PC-3 (cell line): ENCODE measurements around the gene AUH. TPM values are rescaled to one million over a fixed set of nuclear protein-coding genes. Genes with fewer than 3 reads are reported as not detected.

ENCODE experiments used
- ATAC-seq: fragments of 200-7000 bp; cut with Tn5 transposase; 2 replicates; pipeline ENCODE4 v1.9.1; 2020; ENCODE audit warnings: mild to moderate bottlenecking, moderate library complexity
- BruUV-seq: library from RNA; stranded (reverse); fragments of 400-500 nt; replicated peaks from 2 replicates; lab custom pipeline; 2021; lab: Mats Ljungman, UMichigan
- CTCF ChIA-PET: fragments of 300-600 bp; sonication (Branson Sonifier 250); formaldehyde crosslinking; loops from one replicate; lab custom pipeline; 2022; ENCODE audit warnings: antibody characterized with exemption; lab: Charles Lee
- POLR2A ChIA-PET: fragments of 300-600 bp; sonication (Branson Sonifier 250); formaldehyde crosslinking; loops from one replicate; lab custom pipeline; 2022; ENCODE audit warnings: antibody characterized with exemption; ENCODE audit not compliant: unreplicated experiment; lab: Charles Lee
- DNase-seq: peaks from one replicate; pipeline ENCODE4 v3.0.0-alpha.2; 2015
- H2AFZ ChIP-seq: fragments of 300-600 bp; sonication (generic); 2 replicates; pipeline ENCODE4 v1.6.0; 2016; ENCODE audit warnings: antibody characterized with exemption, low read length
- H3F3A ChIP-seq: fragments of 300-600 bp; sonication (generic); one replicate; pipeline ENCODE4 v1.6.0; 2017; ENCODE audit warnings: antibody characterized with exemption, low read length, control low read depth, mild to moderate bottlenecking; ENCODE audit not compliant: unreplicated experiment
- H3K27ac ChIP-seq: fragments of 300-600 bp; sonication (generic); 2 replicates; pipeline ENCODE4 v1.5.1; 2016; ENCODE audit warnings: mild to moderate bottlenecking, low read length
- H3K27me3 ChIP-seq: fragments of 300-600 bp; sonication (generic); 2 replicates; pipeline ENCODE4 v1.6.1; 2016; ENCODE audit warnings: low read length, mixed read lengths
- H3K36me3 ChIP-seq: fragments of 300-600 bp; sonication (generic); 2 replicates; pipeline ENCODE4 v1.6.1; 2016; ENCODE audit warnings: low read depth, mixed run types, low read length, mixed read lengths
- H3K4me1 ChIP-seq: fragments of 300-600 bp; sonication (generic); 2 replicates; pipeline ENCODE4 v1.5.1; 2016; ENCODE audit warnings: low read length; ENCODE audit not compliant: insufficient read depth
- H3K4me2 ChIP-seq: fragments of 300-600 bp; sonication (generic); 2 replicates; pipeline ENCODE4 v1.6.0; 2016; ENCODE audit warnings: low read length
- H3K4me3 ChIP-seq: fragments of 300-600 bp; sonication (generic); 2 replicates; pipeline ENCODE4 v1.5.1; 2016; ENCODE audit warnings: mild to moderate bottlenecking, low read length, mixed read lengths
- H3K79me2 ChIP-seq: fragments of 300-600 bp; sonication (generic); 2 replicates; pipeline ENCODE4 v1.6.1; 2017; ENCODE audit warnings: low read length, mixed read lengths
- H3K9ac ChIP-seq: fragments of 300-600 bp; sonication (generic); 2 replicates; pipeline ENCODE4 v1.6.0; 2016; ENCODE audit warnings: mild to moderate bottlenecking, low read length
- H3K9me2 ChIP-seq: fragments of 300-600 bp; sonication (generic); replicated peaks from 2 replicates; pipeline ENCODE4 v1.6.1; 2016; ENCODE audit warnings: mixed run types, low read length, mixed read lengths
- H3K9me3 ChIP-seq: fragments of 300-600 bp; sonication (generic); 2 replicates; pipeline ENCODE4 v1.6.1; 2016; ENCODE audit warnings: low read length, mixed read lengths
- H4K20me1 ChIP-seq: fragments of 300-600 bp; sonication (generic); 2 replicates; pipeline ENCODE4 v1.6.1; 2016; ENCODE audit warnings: low read length, mixed read lengths
- EZH2 ChIP-seq: fragments of 300-600 bp; sonication (generic); IDR thresholded peaks from one replicate; pipeline ENCODE4 v1.6.1; 2017; ENCODE audit warnings: antibody characterized with exemption, mild to moderate bottlenecking, low read length; ENCODE audit not compliant: unreplicated experiment
- EZH2phosphoT487 ChIP-seq: fragments of 300-600 bp; sonication (generic); IDR thresholded peaks from 2 replicates; pipeline ENCODE4 v1.6.1; 2018; ENCODE audit warnings: mild to moderate bottlenecking, antibody characterized with exemption, low read length, borderline replicate concordance
- intact Hi-C: fragments of 100-400 bp; cut with micrococcal nuclease; formaldehyde crosslinking; loops from 2 replicates; pipeline ENCODE4 v1.9.0; 2023
- total RNA-seq: library from RNA; depleted of rRNA; stranded (reverse); fragments of >200 nt; gene quantifications from 2 replicates; pipeline ENCODE4 v1.2.3, GENCODE V29; 2014
- TF ChIP-seq, protein P1 (sequence below): fragments of 300-600 bp; sonication (generic); conservative IDR thresholded peaks from 2 replicates; pipeline ENCODE4 v1.5.1; 2017; ENCODE audit warnings: antibody characterized with exemption, low read depth, mild to moderate bottlenecking, low read length

AUH gene
- total RNA-seq, 1 experiment from 2014 or later, result 30.4 TPM

DNA sequence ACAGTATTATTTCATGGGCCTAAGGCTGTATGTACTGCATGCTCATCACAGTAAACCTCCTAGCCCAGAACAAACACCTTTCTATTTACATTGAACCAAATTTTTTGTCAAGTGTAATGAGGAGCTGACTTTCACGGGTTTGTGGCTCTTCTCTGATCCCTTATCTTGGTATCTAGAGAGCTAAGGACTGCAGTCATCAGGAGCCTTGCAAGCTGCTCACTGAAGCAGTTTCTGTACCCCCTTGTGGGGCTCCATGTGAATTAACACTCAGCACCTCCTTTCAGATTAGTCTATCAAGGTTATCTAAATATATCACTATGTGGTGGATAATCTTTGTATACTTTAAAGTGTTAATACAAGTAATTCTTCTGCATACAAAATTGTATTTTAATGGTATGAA, 108.2 kb downstream of the AUH start:
- no peaks in the 10 kb centered on the region for H3K36me3 ChIP-seq
- H3K4me2 ChIP-seq, result no peak overlapping the region
- ATAC-seq (no peak), DNase-seq (no peak)
- no peaks in the 10 kb centered on the region for H3K4me1 ChIP-seq
- ChIA-PET POLR2A (no interaction called here), CTCF (no interaction called here)
- H2AFZ ChIP-seq, result no peak overlapping the region
- no peak overlapping the region for H3K9ac ChIP-seq
- no peaks in the 10 kb centered on the region for H3K9me2 ChIP-seq
- TF ChIP-seq, protein P1, sequence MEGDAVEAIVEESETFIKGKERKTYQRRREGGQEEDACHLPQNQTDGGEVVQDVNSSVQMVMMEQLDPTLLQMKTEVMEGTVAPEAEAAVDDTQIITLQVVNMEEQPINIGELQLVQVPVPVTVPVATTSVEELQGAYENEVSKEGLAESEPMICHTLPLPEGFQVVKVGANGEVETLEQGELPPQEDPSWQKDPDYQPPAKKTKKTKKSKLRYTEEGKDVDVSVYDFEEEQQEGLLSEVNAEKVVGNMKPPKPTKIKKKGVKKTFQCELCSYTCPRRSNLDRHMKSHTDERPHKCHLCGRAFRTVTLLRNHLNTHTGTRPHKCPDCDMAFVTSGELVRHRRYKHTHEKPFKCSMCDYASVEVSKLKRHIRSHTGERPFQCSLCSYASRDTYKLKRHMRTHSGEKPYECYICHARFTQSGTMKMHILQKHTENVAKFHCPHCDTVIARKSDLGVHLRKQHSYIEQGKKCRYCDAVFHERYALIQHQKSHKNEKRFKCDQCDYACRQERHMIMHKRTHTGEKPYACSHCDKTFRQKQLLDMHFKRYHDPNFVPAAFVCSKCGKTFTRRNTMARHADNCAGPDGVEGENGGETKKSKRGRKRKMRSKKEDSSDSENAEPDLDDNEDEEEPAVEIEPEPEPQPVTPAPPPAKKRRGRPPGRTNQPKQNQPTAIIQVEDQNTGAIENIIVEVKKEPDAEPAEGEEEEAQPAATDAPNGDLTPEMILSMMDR, result 0 out of 2 replicates have a peak, but pooled peaks have one; percentile 16
- TF ChIP-seq EZH2phosphoT487, result no peak
- H3K4me3 ChIP-seq, result no peak overlapping the region
- H3K9me3 ChIP-seq, result no peaks in the 10 kb centered on the region
- no peaks in the 10 kb centered on the region for H3F3A ChIP-seq
- no TSS peak for BruUV-seq
- no peaks in the 10 kb centered on the region for H3K27me3 ChIP-seq
- no peaks in the 10 kb centered on the region for H3K79me2 ChIP-seq
- no peaks in the 10 kb centered on the region for H4K20me1 ChIP-seq
- H3K27ac ChIP-seq, result no peak overlapping the region
- intact Hi-C loops, result no loop called here

DNA sequence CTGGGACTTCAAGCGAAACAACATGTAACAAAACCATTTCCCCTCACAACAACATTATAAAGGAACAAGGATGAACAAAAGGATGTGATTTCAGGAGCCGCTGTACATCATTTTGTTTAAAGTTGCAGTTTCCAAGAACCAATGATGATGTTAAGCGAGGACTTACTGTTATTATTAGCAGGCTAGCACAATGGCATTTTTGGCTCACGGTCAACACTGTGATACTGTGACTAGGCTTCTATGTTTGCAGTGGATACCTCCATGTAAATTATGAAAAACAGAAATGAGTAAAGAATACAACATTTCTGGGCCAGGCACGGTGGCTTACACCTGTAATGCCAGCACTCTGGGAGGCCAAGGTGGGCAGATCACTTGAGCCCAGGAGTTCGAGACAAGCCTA, 113.0 kb downstream of the AUH start:
- Histone ChIP-seq H3K4me3 (no peak overlapping the region), H3K4me1 (peaks cover 18% of the 10 kb centered on the region), H4K20me1 (no peaks in the 10 kb centered on the region), H3K27ac (no peak overlapping the region), H3K9me2 (no peaks in the 10 kb centered on the region), H3K27me3 (no peaks in the 10 kb centered on the region), H3K36me3 (no peaks in the 10 kb centered on the region), H3K9me3 (no peaks in the 10 kb centered on the region), H2AFZ (no peak overlapping the region), H3K79me2 (no peaks in the 10 kb centered on the region), H3F3A (no peaks in the 10 kb centered on the region), H3K4me2 (no peak overlapping the region), H3K9ac (no peak overlapping the region)
- POLR2A ChIA-PET, result no interaction called here
- DNase-seq (no peak), ATAC-seq (no peak)
- intact Hi-C loops, result loop anchor here (5.0 kb wide), 1 partner anchor 56 kb away; no protein-coding TSS in a partner anchor
- TF ChIP-seq, protein P1, result no peak
- no peak for TF ChIP-seq EZH2phosphoT487
- no peak for TF ChIP-seq EZH2
- CTCF ChIA-PET, result no interaction called here
- no TSS peak for BruUV-seq

DNA sequence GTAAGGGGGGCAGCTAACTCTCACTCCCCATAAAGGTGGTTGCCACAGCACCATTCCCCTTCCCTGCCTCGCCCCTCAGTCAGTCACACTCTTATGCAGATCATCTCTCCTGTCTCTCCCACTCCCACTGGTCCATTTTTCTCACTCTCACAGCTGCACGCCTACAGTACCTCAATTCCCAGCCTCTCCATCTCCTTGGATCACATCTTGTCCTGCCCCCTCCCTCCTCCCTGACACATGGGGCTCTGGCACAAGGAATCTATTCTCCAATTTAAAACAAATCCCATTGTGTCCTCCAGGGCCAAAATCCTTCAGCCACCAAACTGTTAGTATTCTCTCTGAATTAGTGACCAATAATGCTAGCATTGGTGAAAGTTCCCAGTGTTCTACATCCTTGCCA, 114.4 kb downstream of the AUH start:
- DNase-seq, result no peak
- Histone ChIP-seq H3K27me3 (no peaks in the 10 kb centered on the region), H3K4me3 (no peak overlapping the region), H3K9me3 (no peaks in the 10 kb centered on the region), H3K4me2 (no peak overlapping the region), H3K79me2 (no peaks in the 10 kb centered on the region), H2AFZ (no peak overlapping the region), H3K9ac (no peak overlapping the region), H3K36me3 (no peaks in the 10 kb centered on the region), H4K20me1 (no peaks in the 10 kb centered on the region), H3F3A (no peaks in the 10 kb centered on the region), H3K27ac (no peak overlapping the region), H3K9me2 (no peaks in the 10 kb centered on the region), H3K4me1 (peaks cover 18% of the 10 kb centered on the region)
- TF ChIP-seq, protein P1, result no peak
- no peak for TF ChIP-seq EZH2
- TF ChIP-seq EZH2phosphoT487, result no peak
- no TSS peak for BruUV-seq
- POLR2A ChIA-PET, result no interaction called here
- intact Hi-C loops, result loop anchor here (5.0 kb wide), 1 partner anchor 55 kb away; no protein-coding TSS in a partner anchor
- no peak for ATAC-seq
- CTCF ChIA-PET, result no interaction called here
